A549 (cell line): ENCODE data around the gene NR2C2. TPM values are rescaled to one million over a fixed set of nuclear protein-coding genes. Genes with fewer than 3 reads are reported as not detected.

Source experiments
- ATAC-seq, 2 experiments: fragments of 200-7000 bp in 1 of 2; fragments of >200 bp in 1 of 2; cut with Nextera tagmentation in 1 of 2; cut with Tn5 transposase in 1 of 2; 3 replicates each; pipeline versions ENCODE4 v1.8.0 to v1.9.1; 2018 to 2020; ENCODE audit warnings: mild to moderate bottlenecking in 1 of 2, moderate library complexity in 1 of 2
- CTCF ChIA-PET: fragments of 300-600 bp; sonication (Branson Sonifier 250); formaldehyde crosslinking; extraction: SDS; loops from one replicate; lab custom pipeline; 2021; ENCODE audit warnings: antibody characterized with exemption, inconsistent platforms; lab: Yijun Ruan, JAX
- POLR2A ChIA-PET: fragments of 350-600 bp; formaldehyde crosslinking; extraction: SDS; loops from one replicate; lab custom pipeline; 2021; ENCODE audit warnings: antibody characterized with exemption, inconsistent platforms; lab: Yijun Ruan, JAX
- DNase-seq, 2 experiments: peaks; one replicate each; pipeline versions ENCODE4 v3.0.0 to v3.0.0-alpha.2; 2011 to 2016; ENCODE audit warnings: low read depth in 1 of 2, low spot score in 1 of 2
- FAIRE-seq: peaks from 2 replicates; lab custom pipeline; 2011; peaks lifted over from hg19 to GRCh38; lab: Jason Lieb, UNC
- H3K27ac ChIP-seq, 2 experiments: fragments of >200 bp; sonication (Bioruptor Twin); formaldehyde crosslinking; 3 replicates each; pipeline ENCODE4 v1.5.1; 2016 to 2017
- H3K4me1 ChIP-seq: fragments of >200 bp; sonication (Bioruptor Twin); formaldehyde crosslinking; 3 replicates; pipeline ENCODE4 v1.6.1; 2016
- H3K4me2 ChIP-seq: fragments of >200 bp; sonication (Bioruptor Twin); formaldehyde crosslinking; 3 replicates; pipeline ENCODE4 v1.6.1; 2016
- H3K4me3 ChIP-seq: fragments of >200 bp; sonication (Bioruptor Twin); formaldehyde crosslinking; 3 replicates; pipeline ENCODE4 v1.5.1; 2016
- H3K9me3 ChIP-seq: fragments of >200 bp; sonication (Bioruptor Twin); formaldehyde crosslinking; 3 replicates; pipeline ENCODE4 v1.6.1; 2016
- CHD4 ChIP-seq: fragments of 200-600 bp; sonication (generic); IDR thresholded peaks from 2 replicates; pipeline ENCODE4 v1.6.1; 2016; ENCODE audit warnings: antibody characterized with exemption, mild to moderate bottlenecking, borderline replicate concordance
- EHF ChIP-seq: fragments of 250-450 bp; sonication (Bioruptor Pico); IDR thresholded peaks from 2 replicates; pipeline ENCODE4 v1.5.0; 2020; ENCODE audit warnings: mild to moderate bottlenecking
- EHMT2 ChIP-seq: fragments of 200-600 bp; sonication (generic); IDR thresholded peaks from 2 replicates; pipeline ENCODE4 v1.6.1; 2016; ENCODE audit warnings: antibody characterized with exemption, low read depth, mild to moderate bottlenecking, moderate library complexity
- EP300 ChIP-seq, 2 experiments: fragments of >200 bp; sonication (Bioruptor Twin); formaldehyde crosslinking; IDR thresholded peaks; 2 replicates in 1 of 2; 3 replicates in 1 of 2; pipeline ENCODE4 v1.6.1; 2016 to 2017
- ESRRA ChIP-seq: fragments of 150-350 bp; IDR thresholded peaks from 2 replicates; pipeline ENCODE4 v1.6.1; 2014; ENCODE audit warnings: mild to moderate bottlenecking, low read length, borderline replicate concordance
- FOSL2 ChIP-seq, 2 experiments: fragments of 450-650 bp in 1 of 2; fragments of >200 bp in 1 of 2; sonication (Bioruptor Twin) in 1 of 2; formaldehyde crosslinking; IDR thresholded peaks; 2 replicates each; pipeline versions ENCODE4 v1.5.0 to v1.6.1; 2016 to 2020; ENCODE audit warnings: mild to moderate bottlenecking in 1 of 2, moderate library complexity in 1 of 2
- FOXS1 ChIP-seq: fragments of 250-450 bp; sonication (Bioruptor Pico); IDR thresholded peaks from 2 replicates; pipeline ENCODE4 v1.5.0; 2020; ENCODE audit warnings: mild to moderate bottlenecking, moderate library complexity
- HDAC2 ChIP-seq: fragments of 200-600 bp; sonication (generic); IDR thresholded peaks from 2 replicates; pipeline ENCODE4 v1.6.1; 2016
- HOXB5 ChIP-seq: fragments of 250-450 bp; sonication (Bioruptor Pico); IDR thresholded peaks from 2 replicates; pipeline ENCODE4 v1.5.0; 2020; ENCODE audit warnings: mild to moderate bottlenecking, moderate library complexity
- KDM1A ChIP-seq: fragments of 200-600 bp; sonication (generic); IDR thresholded peaks from 2 replicates; pipeline ENCODE4 v1.6.1; 2016; ENCODE audit warnings: low read depth, mild to moderate bottlenecking
- MYC ChIP-seq: IDR thresholded peaks from 2 replicates; pipeline ENCODE4 v1.6.1; 2012; ENCODE audit warnings: mild to moderate bottlenecking, inconsistent platforms, low read length, improper control_type of control experiment, borderline replicate concordance
- NFE2L2 ChIP-seq: fragments of 150-350 bp; conservative IDR thresholded peaks from 2 replicates; pipeline ENCODE4 v1.6.1; 2014; ENCODE audit warnings: low read length
- PHF8 ChIP-seq: fragments of 200-600 bp; sonication (generic); IDR thresholded peaks from 2 replicates; pipeline ENCODE4 v1.6.1; 2016; ENCODE audit warnings: low read depth, mild to moderate bottlenecking, antibody characterized with exemption, moderate library complexity, borderline replicate concordance
- POLR2A ChIP-seq: IDR thresholded peaks from 2 replicates; pipeline ENCODE4 v1.6.1; 2012; ENCODE audit warnings: mild to moderate bottlenecking, low read length
- RFX5 ChIP-seq: fragments of 450-650 bp; IDR thresholded peaks from 2 replicates; pipeline ENCODE4 v1.7.1; 2014; ENCODE audit warnings: antibody characterized with exemption, mild to moderate bottlenecking, moderate library complexity
- ZFP36 ChIP-seq: fragments of 450-650 bp; IDR thresholded peaks from 2 replicates; pipeline ENCODE4 v1.6.1; 2014; ENCODE audit warnings: borderline replicate concordance; ENCODE audit not compliant: partially characterized antibody
- ZNF302 ChIP-seq: fragments of 250-450 bp; sonication (Bioruptor Pico); IDR thresholded peaks from 2 replicates; pipeline ENCODE4 v1.9.0; 2021; ENCODE audit warnings: inconsistent platforms, mild to moderate bottlenecking, moderate library complexity
- ZSCAN20 ChIP-seq: fragments of 250-450 bp; sonication (Bioruptor Pico); IDR thresholded peaks from 2 replicates; pipeline ENCODE4 v1.8.0; 2022; ENCODE audit warnings: mild to moderate bottlenecking, moderate library complexity
- WGBS: methylation state at CpG from one replicate; pipeline ENCODE4 v1.1.6; 2017; ENCODE audit errors: missing lambda C conversion rate; 5-methylcytosine and 5-hydroxymethylcytosine counted together
- polyA plus RNA-seq, 4 experiments: library from polyadenylated mRNA; depleted of rRNA in 3 of 4; stranded (reverse); fragments of >200 nt; fragmentation: RNase III in 1 of 4; extraction: RNeasy Plus Mini Kit Qiagen cat#74134 plus additional on column Dnase treatment in 1 of 4; gene quantifications; 2 replicates in 3 of 4; 3 replicates in 1 of 4; pipeline ENCODE4 v1.2.3, GENCODE V29; 2011 to 2017
- TF ChIP-seq, protein P1 (sequence below): fragments of 250-450 bp; sonication (Bioruptor Pico); IDR thresholded peaks from 2 replicates; pipeline ENCODE4 v1.5.0; 2020; ENCODE audit warnings: low read depth, mild to moderate bottlenecking, moderate library complexity
- TF ChIP-seq, protein P2 (sequence below): fragments of 150-350 bp; IDR thresholded peaks from 2 replicates; pipeline ENCODE4 v1.6.1; 2014; ENCODE audit warnings: low read depth, mild to moderate bottlenecking, low read length
- TF ChIP-seq, protein P3 (sequence below): fragments of >200 bp; sonication (Bioruptor Twin); formaldehyde crosslinking; IDR thresholded peaks from 3 replicates; pipeline ENCODE4 v1.6.1; 2016
- TF ChIP-seq, protein P4 (sequence below): fragments of 450-650 bp; IDR thresholded peaks from 2 replicates; pipeline ENCODE4 v1.6.1; 2014; ENCODE audit warnings: antibody characterized with exemption
- TF ChIP-seq, protein P5 (sequence below): IDR thresholded peaks from 2 replicates; pipeline ENCODE4 v1.6.1; 2012
- TF ChIP-seq, protein P6 (sequence below): fragments of 200-600 bp; sonication (generic); IDR thresholded peaks from 2 replicates; pipeline ENCODE4 v1.6.1; 2016; ENCODE audit warnings: antibody characterized with exemption, mild to moderate bottlenecking, moderate library complexity
- TF ChIP-seq, protein P7 (sequence below): IDR thresholded peaks from 2 replicates; pipeline ENCODE4 v1.6.1; 2012; ENCODE audit warnings: low read depth, borderline replicate concordance

Gene NR2C2
- polyA plus RNA-seq, 2 of the 4 experiments (the other 2 are of a cell fraction) = 14.6 to 20.2 TPM

DNA sequence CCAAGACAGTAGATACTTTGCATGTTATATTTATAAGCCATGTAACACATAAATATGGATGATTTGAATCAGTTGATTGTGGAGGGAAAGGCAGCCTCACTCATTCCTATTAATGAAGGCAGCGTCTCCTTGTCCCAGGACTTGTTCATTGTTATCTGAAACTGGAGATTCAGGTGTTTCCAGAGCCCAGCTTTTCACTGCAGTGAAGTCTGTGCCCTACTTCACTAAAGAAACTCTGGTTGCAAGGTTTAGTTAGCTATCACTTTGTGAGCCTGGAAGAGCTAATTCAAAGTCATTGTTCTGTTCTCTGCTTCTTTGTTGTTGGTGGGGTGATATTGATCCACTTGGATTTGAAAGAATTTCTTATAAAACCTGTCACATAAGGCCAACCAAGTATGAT lies 9.8 kb downstream of the NR2C2 start:
- Histone ChIP-seq H3K27ac (no peak overlapping the region), H3K4me2 (no peak overlapping the region), H3K9me3 (no peaks in the 10 kb centered on the region), H3K4me3 (no peak overlapping the region), H3K4me1 (no peaks in the 10 kb centered on the region)
- ChIA-PET CTCF (interaction anchor here (0.6 kb wide), 1 partner anchor 424 kb away, joined by 3 read pairs; no protein-coding TSS in a partner anchor), POLR2A (interaction anchor here (0.7 kb wide), 1 partner anchor 9 kb away, joined by 3 read pairs; no protein-coding TSS in a partner anchor)
- ATAC-seq = no peak
- WGBS = 95% methylated on average over 1 of the region's 1 CpG
- TF ChIP-seq PHF8 = no peak
- no peak for TF ChIP-seq FOSL2 (IDR thresholded peaks at IDR 0.05)
- TF ChIP-seq FOSL2 (CRISPR knock-in tag; IDR thresholded peaks at IDR 0.05) = no peak
- TF ChIP-seq EHF = no peak
- no peak for TF ChIP-seq ZSCAN20
- TF ChIP-seq, protein P1, sequence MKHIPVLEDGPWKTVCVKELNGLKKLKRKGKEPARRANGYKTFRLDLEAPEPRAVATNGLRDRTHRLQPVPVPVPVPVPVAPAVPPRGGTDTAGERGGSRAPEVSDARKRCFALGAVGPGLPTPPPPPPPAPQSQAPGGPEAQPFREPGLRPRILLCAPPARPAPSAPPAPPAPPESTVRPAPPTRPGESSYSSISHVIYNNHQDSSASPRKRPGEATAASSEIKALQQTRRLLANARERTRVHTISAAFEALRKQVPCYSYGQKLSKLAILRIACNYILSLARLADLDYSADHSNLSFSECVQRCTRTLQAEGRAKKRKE (CRISPR knock-in tag) = no peak
- TF ChIP-seq ESRRA = no peak
- no peak for TF ChIP-seq FOXS1 (CRISPR knock-in tag)
- no peak for TF ChIP-seq ZNF302 (CRISPR knock-in tag)
- TF ChIP-seq MYC = no peak
- TF ChIP-seq CHD4 = no peak
- TF ChIP-seq, protein P2, sequence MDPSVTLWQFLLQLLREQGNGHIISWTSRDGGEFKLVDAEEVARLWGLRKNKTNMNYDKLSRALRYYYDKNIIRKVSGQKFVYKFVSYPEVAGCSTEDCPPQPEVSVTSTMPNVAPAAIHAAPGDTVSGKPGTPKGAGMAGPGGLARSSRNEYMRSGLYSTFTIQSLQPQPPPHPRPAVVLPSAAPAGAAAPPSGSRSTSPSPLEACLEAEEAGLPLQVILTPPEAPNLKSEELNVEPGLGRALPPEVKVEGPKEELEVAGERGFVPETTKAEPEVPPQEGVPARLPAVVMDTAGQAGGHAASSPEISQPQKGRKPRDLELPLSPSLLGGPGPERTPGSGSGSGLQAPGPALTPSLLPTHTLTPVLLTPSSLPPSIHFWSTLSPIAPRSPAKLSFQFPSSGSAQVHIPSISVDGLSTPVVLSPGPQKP = no peak
- TF ChIP-seq, protein P3, sequence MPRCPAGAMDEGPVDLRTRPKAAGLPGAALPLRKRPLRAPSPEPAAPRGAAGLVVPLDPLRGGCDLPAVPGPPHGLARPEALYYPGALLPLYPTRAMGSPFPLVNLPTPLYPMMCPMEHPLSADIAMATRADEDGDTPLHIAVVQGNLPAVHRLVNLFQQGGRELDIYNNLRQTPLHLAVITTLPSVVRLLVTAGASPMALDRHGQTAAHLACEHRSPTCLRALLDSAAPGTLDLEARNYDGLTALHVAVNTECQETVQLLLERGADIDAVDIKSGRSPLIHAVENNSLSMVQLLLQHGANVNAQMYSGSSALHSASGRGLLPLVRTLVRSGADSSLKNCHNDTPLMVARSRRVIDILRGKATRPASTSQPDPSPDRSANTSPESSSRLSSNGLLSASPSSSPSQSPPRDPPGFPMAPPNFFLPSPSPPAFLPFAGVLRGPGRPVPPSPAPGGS = no peak
- TF ChIP-seq, protein P4, sequence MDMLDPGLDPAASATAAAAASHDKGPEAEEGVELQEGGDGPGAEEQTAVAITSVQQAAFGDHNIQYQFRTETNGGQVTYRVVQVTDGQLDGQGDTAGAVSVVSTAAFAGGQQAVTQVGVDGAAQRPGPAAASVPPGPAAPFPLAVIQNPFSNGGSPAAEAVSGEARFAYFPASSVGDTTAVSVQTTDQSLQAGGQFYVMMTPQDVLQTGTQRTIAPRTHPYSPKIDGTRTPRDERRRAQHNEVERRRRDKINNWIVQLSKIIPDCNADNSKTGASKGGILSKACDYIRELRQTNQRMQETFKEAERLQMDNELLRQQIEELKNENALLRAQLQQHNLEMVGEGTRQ = no peak
- TF ChIP-seq, protein P5, sequence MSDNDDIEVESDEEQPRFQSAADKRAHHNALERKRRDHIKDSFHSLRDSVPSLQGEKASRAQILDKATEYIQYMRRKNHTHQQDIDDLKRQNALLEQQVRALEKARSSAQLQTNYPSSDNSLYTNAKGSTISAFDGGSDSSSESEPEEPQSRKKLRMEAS = no peak
- no peak for DNase-seq
- no peak for FAIRE-seq

DNA sequence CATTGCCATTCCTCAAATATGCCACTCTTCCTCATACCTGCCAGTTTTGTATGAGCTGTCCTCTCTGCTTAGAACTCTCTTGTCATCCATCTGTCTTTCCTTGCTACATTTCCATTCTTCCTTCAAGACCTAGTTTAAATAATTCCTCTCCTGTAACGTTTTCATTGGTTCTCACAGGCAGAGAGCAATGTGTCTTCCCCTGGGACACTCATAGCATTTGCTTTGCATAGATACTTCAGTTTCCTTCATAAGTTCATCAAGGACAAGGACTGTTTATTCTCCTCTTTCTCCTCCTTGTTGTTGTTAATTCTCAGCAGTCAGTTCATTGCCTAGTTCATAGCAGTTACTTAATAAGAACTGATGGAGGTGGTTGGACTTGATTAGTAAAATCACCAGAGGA lies 10.5 kb downstream of the NR2C2 start:
- 79% methylated on average over 1 of the region's 1 CpG for WGBS
- H3K4me3 ChIP-seq = no peak overlapping the region
- H3K4me2 ChIP-seq = no peak overlapping the region
- CTCF ChIA-PET = no interaction called here
- POLR2A ChIA-PET = no interaction called here
- H3K4me1 ChIP-seq = no peaks in the 10 kb centered on the region
- no peaks in the 10 kb centered on the region for H3K9me3 ChIP-seq
- TF ChIP-seq, protein P2 = no peak
- TF ChIP-seq EHMT2 (no peak), POLR2A (no peak), HOXB5 (CRISPR knock-in tag) (no peak), NFE2L2 (no peak), CHD4 (no peak), HDAC2 (no peak), ZFP36 (no peak), EP300 (IDR thresholded peaks at IDR 0.05) (no peak), KDM1A (no peak), ESRRA (no peak), ZSCAN20 (no peak), RFX5 (no peak)
- TF ChIP-seq, protein P6, sequence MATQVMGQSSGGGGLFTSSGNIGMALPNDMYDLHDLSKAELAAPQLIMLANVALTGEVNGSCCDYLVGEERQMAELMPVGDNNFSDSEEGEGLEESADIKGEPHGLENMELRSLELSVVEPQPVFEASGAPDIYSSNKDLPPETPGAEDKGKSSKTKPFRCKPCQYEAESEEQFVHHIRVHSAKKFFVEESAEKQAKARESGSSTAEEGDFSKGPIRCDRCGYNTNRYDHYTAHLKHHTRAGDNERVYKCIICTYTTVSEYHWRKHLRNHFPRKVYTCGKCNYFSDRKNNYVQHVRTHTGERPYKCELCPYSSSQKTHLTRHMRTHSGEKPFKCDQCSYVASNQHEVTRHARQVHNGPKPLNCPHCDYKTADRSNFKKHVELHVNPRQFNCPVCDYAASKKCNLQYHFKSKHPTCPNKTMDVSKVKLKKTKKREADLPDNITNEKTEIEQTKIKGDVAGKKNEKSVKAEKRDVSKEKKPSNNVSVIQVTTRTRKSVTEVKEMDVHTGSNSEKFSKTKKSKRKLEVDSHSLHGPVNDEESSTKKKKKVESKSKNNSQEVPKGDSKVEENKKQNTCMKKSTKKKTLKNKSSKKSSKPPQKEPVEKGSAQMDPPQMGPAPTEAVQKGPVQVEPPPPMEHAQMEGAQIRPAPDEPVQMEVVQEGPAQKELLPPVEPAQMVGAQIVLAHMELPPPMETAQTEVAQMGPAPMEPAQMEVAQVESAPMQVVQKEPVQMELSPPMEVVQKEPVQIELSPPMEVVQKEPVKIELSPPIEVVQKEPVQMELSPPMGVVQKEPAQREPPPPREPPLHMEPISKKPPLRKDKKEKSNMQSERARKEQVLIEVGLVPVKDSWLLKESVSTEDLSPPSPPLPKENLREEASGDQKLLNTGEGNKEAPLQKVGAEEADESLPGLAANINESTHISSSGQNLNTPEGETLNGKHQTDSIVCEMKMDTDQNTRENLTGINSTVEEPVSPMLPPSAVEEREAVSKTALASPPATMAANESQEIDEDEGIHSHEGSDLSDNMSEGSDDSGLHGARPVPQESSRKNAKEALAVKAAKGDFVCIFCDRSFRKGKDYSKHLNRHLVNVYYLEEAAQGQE = no peak
- TF ChIP-seq, protein P7, sequence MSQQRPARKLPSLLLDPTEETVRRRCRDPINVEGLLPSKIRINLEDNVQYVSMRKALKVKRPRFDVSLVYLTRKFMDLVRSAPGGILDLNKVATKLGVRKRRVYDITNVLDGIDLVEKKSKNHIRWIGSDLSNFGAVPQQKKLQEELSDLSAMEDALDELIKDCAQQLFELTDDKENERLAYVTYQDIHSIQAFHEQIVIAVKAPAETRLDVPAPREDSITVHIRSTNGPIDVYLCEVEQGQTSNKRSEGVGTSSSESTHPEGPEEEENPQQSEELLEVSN = no peak
- DNase-seq = no peak
- no peak overlapping the region for H3K27ac ChIP-seq
- no peak for ATAC-seq
- FAIRE-seq = no peak
